A172 (cell line): Measurements from ENCODE around the gene HSPH1. TPM values are rescaled to one million over a fixed set of nuclear protein-coding genes. Genes with fewer than 3 reads are reported as not detected.

Experiments used
- DNase-seq: peaks from one replicate; pipeline ENCODE4 v3.0.0-alpha.2; 2015; ENCODE audit warnings: low spot score
- total RNA-seq: library from RNA; depleted of rRNA; stranded (reverse); fragments of >200 nt; shearing (Covaris generic); gene quantifications from 2 replicates; pipeline ENCODE4 v1.2.3, GENCODE V29; 2014; rRNA removed

HSPH1 gene
- total RNA-seq, 1 experiment from 2014 or later: 129 TPM

GRCh38 chr13:31096654-31097302 lies 64.9 kb downstream of the HSPH1 start:
- DNase-seq: no peak

- no peak for DNase-seq
Measured at GRCh38 chr13:31094331-31095015, 67.2 kb downstream of the HSPH1 start.

GRCh38 chr13:31093145-31093885 lies 68.4 kb downstream of the HSPH1 start:
- DNase-seq: no peak

- DNase-seq: no peak
Measured at GRCh38 chr13:31092646-31093045, 69.1 kb downstream of the HSPH1 start.

- DNase-seq: no peak
Measured at GRCh38 chr13:31090961-31091624, 70.6 kb downstream of the HSPH1 start.

GRCh38 chr13:31090096-31090495 lies 71.6 kb downstream of the HSPH1 start:
- DNase-seq: no peak

GRCh38 chr13:31089649-31090048 lies 72.1 kb downstream of the HSPH1 start:
- no peak for DNase-seq

GRCh38 chr13:31088826-31089420 lies 72.8 kb downstream of the HSPH1 start:
- DNase-seq: no peak

Other genes with a start within 250 kb of the HSPH1 start
- not detected in 2 replicates for gene TEX26, start 229.2 kb downstream of the HSPH1 start, total RNA-seq
- gene B3GLCT, start 38.1 kb upstream of the HSPH1 start, total RNA-seq: 16.7 and 20.0 TPM in 2 replicates